ENCODE results near the gene ADAMTS6. TPM values are rescaled to one million over a fixed set of nuclear protein-coding genes. Genes with fewer than 3 reads are reported as not detected.
"Not testable (repeated sequence)": the region's sequence is repeated elsewhere in the genome, so short reads cannot be mapped to it uniquely, and the experiment has no call there.

Gene ADAMTS6
- total RNA-seq, 2 experiments from 2014 or later = 2.0 to 2.6 TPM

DNA sequence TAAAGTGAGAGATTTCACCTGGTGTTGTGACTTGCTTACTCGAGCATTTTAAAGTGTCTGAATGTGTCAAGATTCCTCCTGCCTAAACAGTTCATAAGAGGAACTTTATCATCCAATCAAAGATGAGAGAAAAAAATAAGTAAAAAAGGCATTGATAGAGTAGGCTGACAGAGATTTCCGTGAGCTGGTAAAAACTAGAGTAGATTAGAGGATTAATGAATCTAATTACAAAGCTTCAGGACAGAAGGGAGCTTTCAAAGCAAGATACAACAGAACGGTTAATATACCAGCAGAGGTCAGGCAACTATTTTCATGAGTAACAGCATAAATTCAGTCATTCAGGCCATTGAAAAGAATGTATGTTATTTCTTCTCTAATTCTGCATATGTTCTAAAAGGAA is 91.5 kb downstream of the ADAMTS6 start:
- H3K27ac ChIP-seq (ENCODE audit: low read depth in 1 of 2, low read length in 2 of 2) = no peak overlapping the region
- H3K4me1 Mint-ChIP-seq (ENCODE audit: low read depth) = no peaks in the 10 kb centered on the region
- no peak overlapping the region for H3K27ac Mint-ChIP-seq
- intact Hi-C loops (cut with DNase I, micrococcal nuclease) = no loop called here
- no peaks in the 10 kb centered on the region for H3K36me3 Mint-ChIP-seq (ENCODE audit: low read depth)
- TF ChIP-seq, protein P1, sequence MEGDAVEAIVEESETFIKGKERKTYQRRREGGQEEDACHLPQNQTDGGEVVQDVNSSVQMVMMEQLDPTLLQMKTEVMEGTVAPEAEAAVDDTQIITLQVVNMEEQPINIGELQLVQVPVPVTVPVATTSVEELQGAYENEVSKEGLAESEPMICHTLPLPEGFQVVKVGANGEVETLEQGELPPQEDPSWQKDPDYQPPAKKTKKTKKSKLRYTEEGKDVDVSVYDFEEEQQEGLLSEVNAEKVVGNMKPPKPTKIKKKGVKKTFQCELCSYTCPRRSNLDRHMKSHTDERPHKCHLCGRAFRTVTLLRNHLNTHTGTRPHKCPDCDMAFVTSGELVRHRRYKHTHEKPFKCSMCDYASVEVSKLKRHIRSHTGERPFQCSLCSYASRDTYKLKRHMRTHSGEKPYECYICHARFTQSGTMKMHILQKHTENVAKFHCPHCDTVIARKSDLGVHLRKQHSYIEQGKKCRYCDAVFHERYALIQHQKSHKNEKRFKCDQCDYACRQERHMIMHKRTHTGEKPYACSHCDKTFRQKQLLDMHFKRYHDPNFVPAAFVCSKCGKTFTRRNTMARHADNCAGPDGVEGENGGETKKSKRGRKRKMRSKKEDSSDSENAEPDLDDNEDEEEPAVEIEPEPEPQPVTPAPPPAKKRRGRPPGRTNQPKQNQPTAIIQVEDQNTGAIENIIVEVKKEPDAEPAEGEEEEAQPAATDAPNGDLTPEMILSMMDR (IDR thresholded peaks at IDR 0.05) = no peak
- no peaks in the 10 kb centered on the region for H3K9me3 ChIP-seq (ENCODE audit: control insufficient read depth in 1 of 2, insufficient read depth in 1 of 2, low read length in 2 of 2)
- ChIA-PET CTCF (interaction anchor here (0.6 kb wide), 1 partner anchor 333 kb away, joined by 3 read pairs; no protein-coding TSS in a partner anchor), POLR2A (no interaction called here)
- H3K9me3 Mint-ChIP-seq = no peaks in the 10 kb centered on the region
- no peak overlapping the region for H3K4me3 ChIP-seq (ENCODE audit: low read length)
- no peak overlapping the region for H3K4me3 Mint-ChIP-seq
- no peaks in the 10 kb centered on the region for H3K4me1 ChIP-seq (ENCODE audit: insufficient read depth, low read length)
- no peaks in the 10 kb centered on the region for H3K27me3 ChIP-seq (ENCODE audit: control insufficient read depth in 1 of 2, insufficient read depth in 2 of 2, low read length in 2 of 2)
- H3K27me3 Mint-ChIP-seq = no peaks in the 10 kb centered on the region
- ATAC-seq (ENCODE audit: poor library complexity) (no peak), DNase-seq (no peak)
- H3K36me3 ChIP-seq (ENCODE audit: insufficient read depth, low read length) = no peaks in the 10 kb centered on the region

DNA sequence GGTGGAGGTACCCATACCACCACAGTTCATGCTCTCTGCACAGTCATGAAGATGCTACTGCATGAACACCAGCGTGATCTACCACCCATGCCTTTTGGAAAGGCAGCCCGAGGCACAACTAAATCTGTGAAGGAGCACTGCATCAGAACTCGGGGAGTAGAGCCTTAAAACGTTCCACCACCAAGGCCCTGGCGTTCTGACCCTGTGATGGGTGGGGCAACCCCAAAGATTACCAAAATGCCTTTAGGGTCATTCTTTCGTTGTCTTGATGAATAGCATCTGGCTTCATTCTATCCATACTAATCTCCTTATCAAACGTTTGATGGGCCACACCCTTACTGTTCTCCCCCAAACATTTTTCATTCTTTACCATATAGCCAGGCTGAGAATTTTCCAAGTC is 97.9 kb downstream of the ADAMTS6 start:
- H3K27ac ChIP-seq (ENCODE audit: low read depth in 1 of 2, low read length in 2 of 2) = no peak overlapping the region
- TF ChIP-seq, protein P1 (IDR thresholded peaks at IDR 0.05) = no peak
- no peaks in the 10 kb centered on the region for H3K27me3 ChIP-seq (ENCODE audit: control insufficient read depth in 1 of 2, insufficient read depth in 2 of 2, low read length in 2 of 2)
- Mint-ChIP-seq H3K36me3 (ENCODE audit: low read depth) (no peaks in the 10 kb centered on the region), H3K27me3 (no peaks in the 10 kb centered on the region), H3K4me3 (no peak overlapping the region), H3K27ac (no peak overlapping the region), H3K4me1 (ENCODE audit: low read depth) (no peaks in the 10 kb centered on the region), H3K9me3 (no peaks in the 10 kb centered on the region)
- H3K4me3 ChIP-seq (ENCODE audit: low read length) = no peak overlapping the region
- H3K36me3 ChIP-seq (ENCODE audit: insufficient read depth, low read length) = no peaks in the 10 kb centered on the region
- DNase-seq (no peak), ATAC-seq (ENCODE audit: poor library complexity) (no peak)
- H3K9me3 ChIP-seq (ENCODE audit: control insufficient read depth in 1 of 2, insufficient read depth in 1 of 2, low read length in 2 of 2) = no peaks in the 10 kb centered on the region
- intact Hi-C loops (cut with DNase I, micrococcal nuclease) = no loop called here
- ChIA-PET POLR2A (no interaction called here), CTCF (no interaction called here)
- no peaks in the 10 kb centered on the region for H3K4me1 ChIP-seq (ENCODE audit: insufficient read depth, low read length)

GRCh38 chr5:65382582-65382981 is 99.1 kb downstream of the ADAMTS6 start:
- CTCF ChIA-PET = no interaction called here
- no peaks in the 10 kb centered on the region for H3K27me3 Mint-ChIP-seq
- no peak overlapping the region for H3K4me3 Mint-ChIP-seq
- DNase-seq (no peak), ATAC-seq (ENCODE audit: poor library complexity) (no peak)
- no peaks in the 10 kb centered on the region for H3K4me1 Mint-ChIP-seq (ENCODE audit: low read depth)
- H3K4me3 ChIP-seq (ENCODE audit: low read length) = no peak overlapping the region
- H3K27ac ChIP-seq (ENCODE audit: low read depth in 1 of 2, low read length in 2 of 2) = no peak overlapping the region
- no peaks in the 10 kb centered on the region for H3K4me1 ChIP-seq (ENCODE audit: insufficient read depth, low read length)
- H3K36me3 Mint-ChIP-seq (ENCODE audit: low read depth) = no peaks in the 10 kb centered on the region
- TF ChIP-seq, protein P1 (IDR thresholded peaks at IDR 0.05) = no peak
- no peaks in the 10 kb centered on the region for H3K36me3 ChIP-seq (ENCODE audit: insufficient read depth, low read length)
- H3K9me3 Mint-ChIP-seq = no peaks in the 10 kb centered on the region
- H3K27me3 ChIP-seq (ENCODE audit: control insufficient read depth in 1 of 2, insufficient read depth in 2 of 2, low read length in 2 of 2) = no peaks in the 10 kb centered on the region
- intact Hi-C loops (cut with DNase I, micrococcal nuclease) = no loop called here
- no peaks in the 10 kb centered on the region for H3K9me3 ChIP-seq (ENCODE audit: control insufficient read depth in 1 of 2, insufficient read depth in 1 of 2, low read length in 2 of 2)
- no peak overlapping the region for H3K27ac Mint-ChIP-seq
- POLR2A ChIA-PET = no interaction called here

- CTCF ChIA-PET; H3K27ac Mint-ChIP-seq; H3K4me3 ChIP-seq (ENCODE audit: low read length); H3K27me3 Mint-ChIP-seq; H3K36me3 ChIP-seq (ENCODE audit: insufficient read depth, low read length); DNase-seq; H3K27me3 ChIP-seq (ENCODE audit: control insufficient read depth in 1 of 2, insufficient read depth in 2 of 2, low read length in 2 of 2); H3K27ac ChIP-seq (ENCODE audit: low read depth in 1 of 2, low read length in 2 of 2); ATAC-seq (ENCODE audit: poor library complexity); POLR2A ChIA-PET; intact Hi-C loops (cut with DNase I, micrococcal nuclease); H3K9me3 ChIP-seq (ENCODE audit: control insufficient read depth in 1 of 2, insufficient read depth in 1 of 2, low read length in 2 of 2); H3K36me3 Mint-ChIP-seq (ENCODE audit: low read depth); H3K4me1 Mint-ChIP-seq (ENCODE audit: low read depth); H3K4me3 Mint-ChIP-seq; H3K9me3 Mint-ChIP-seq; H3K4me1 ChIP-seq (ENCODE audit: insufficient read depth, low read length): not testable (repeated sequence)
These were observed 111.2 kb downstream of the ADAMTS6 start for GRCh38 chr5:65370505-65370904.

All from CD4-positive, alpha-beta T cell (primary cell).